ENCODE measurements around the gene PLAGL2.

The PLAGL2 gene

GRCh38 chr20:32205110-32205842 lies 2.3 kb downstream of the PLAGL2 start:
- H3K14ac ChIP-seq (ENCODE audit: low read length in 2 of 2), result no peak overlapping the region
- no peak overlapping the region for H2BK5ac ChIP-seq (ENCODE audit: low read depth, low read length, poor library complexity, severe bottlenecking)
- 94% methylated on average over 4 of the region's 5 CpGs for WGBS
- no peaks in the 10 kb centered on the region for H3K27me3 ChIP-seq (ENCODE audit: control insufficient read depth in 1 of 2, insufficient read depth in 1 of 2, low read length in 2 of 2)
- no peak overlapping the region for H3K23ac ChIP-seq (ENCODE audit: low read length in 2 of 2)
- H2AK5ac ChIP-seq (ENCODE audit: low read length, severe bottlenecking), result no peak overlapping the region
- no peaks in the 10 kb centered on the region for H3K9me3 ChIP-seq (ENCODE audit: control insufficient read depth, low read length)
- H2BK12ac ChIP-seq (ENCODE audit: low read length in 2 of 2), result no peak overlapping the region
- H2BK15ac ChIP-seq (ENCODE audit: low read depth, poor library complexity, severe bottlenecking), result no peak overlapping the region
- no peak overlapping the region for H3K4me3 ChIP-seq (ENCODE audit: insufficient read depth in 1 of 2, low read depth in 1 of 2, low read length in 2 of 2)
- peak; percentile 49 for DNase-seq
- peaks cover 16 to 18% of the 10 kb centered on the region in 2 experiments for H3K36me3 ChIP-seq (ENCODE audit: control insufficient read depth in 1 of 2, insufficient read depth in 2 of 2, low read depth in 1 of 2, low read length in 2 of 2)
- H2AFZ ChIP-seq (ENCODE audit: low read depth, low read length), result no peak overlapping the region
- no peak overlapping the region for H2BK120ac ChIP-seq (ENCODE audit: low read depth, low read length)
- H3K9ac ChIP-seq (ENCODE audit: low read length), result peak overlapping the region; percentile 98
- no peak overlapping the region for H3K4ac ChIP-seq (ENCODE audit: low read depth in 1 of 2, low read length in 2 of 2)
- no peak overlapping the region for H3K4me2 ChIP-seq (ENCODE audit: low read length, poor library complexity, severe bottlenecking)
- no peak overlapping the region for H4K8ac ChIP-seq (ENCODE audit: low read length)
- H3K4me1 ChIP-seq (ENCODE audit: control insufficient read depth, insufficient read depth, low read depth, low read length), result peaks cover 25% of the 10 kb centered on the region
- H3K18ac ChIP-seq (ENCODE audit: low read depth in 1 of 2, low read length in 2 of 2), result no peak overlapping the region
- H3K27ac ChIP-seq (ENCODE audit: low read length, poor library complexity, severe bottlenecking), result no peak overlapping the region
- no peak overlapping the region for H4K91ac ChIP-seq (ENCODE audit: low read length)
- H3K79me1 ChIP-seq (replicated peaks; ENCODE audit: low read length, poor library complexity, severe bottlenecking), result peaks cover 65% of the 10 kb centered on the region

DNA sequence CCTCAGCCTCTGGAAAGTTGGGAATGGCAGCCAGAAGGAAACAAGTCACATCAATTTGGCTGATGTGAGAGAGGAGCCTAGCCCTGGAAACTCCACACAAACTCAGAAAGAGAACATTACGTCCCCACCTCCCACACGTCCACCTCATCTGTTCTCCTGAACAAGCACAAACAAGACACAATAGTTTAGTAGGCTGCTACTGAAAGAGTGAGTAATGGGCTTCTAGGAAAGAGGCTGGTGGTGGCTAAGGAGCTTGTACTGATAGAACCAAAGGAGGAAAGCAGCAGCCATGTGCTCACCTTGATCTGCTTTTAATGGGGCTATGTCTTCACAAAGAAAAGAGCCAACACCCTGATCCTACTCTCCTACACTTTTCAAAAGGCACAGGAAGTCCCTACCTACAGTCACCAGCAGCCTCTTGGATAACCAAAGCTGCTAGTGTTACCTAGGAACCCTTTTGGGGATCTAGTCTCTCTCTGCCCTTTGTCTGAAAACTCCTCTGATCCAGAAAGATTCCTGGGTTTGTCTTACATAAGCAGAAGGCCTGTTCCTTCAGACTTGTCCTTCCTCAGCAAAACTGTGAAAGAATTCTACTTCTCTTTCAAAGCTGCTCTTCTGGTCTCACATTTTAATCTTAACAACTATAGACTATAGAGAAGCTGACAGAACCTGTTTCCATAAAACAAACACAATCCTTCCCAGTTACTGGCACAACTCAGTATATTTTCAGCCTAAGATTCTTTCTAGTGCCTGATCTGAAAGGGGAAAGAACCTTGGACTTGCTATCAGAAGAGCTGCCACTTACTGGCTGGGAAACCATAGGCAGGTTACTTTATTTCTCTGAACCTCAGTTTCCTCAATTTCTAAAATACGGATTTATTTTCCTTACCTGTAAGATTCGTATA lies 3.1 kb downstream of the PLAGL2 start:
- Histone ChIP-seq H3K14ac (ENCODE audit: low read length in 2 of 2) (no peak overlapping the region), H2BK120ac (ENCODE audit: low read depth, low read length) (no peak overlapping the region), H2BK12ac (ENCODE audit: low read length in 2 of 2) (no peak overlapping the region), H4K91ac (ENCODE audit: low read length) (no peak overlapping the region), H3K23ac (ENCODE audit: low read length in 2 of 2) (no peak overlapping the region), H3K27ac (ENCODE audit: low read length, poor library complexity, severe bottlenecking) (no peak overlapping the region), H2AK5ac (ENCODE audit: low read length, severe bottlenecking) (no peak overlapping the region), H2AFZ (ENCODE audit: low read depth, low read length) (no peak overlapping the region), H3K4me1 (ENCODE audit: control insufficient read depth, insufficient read depth, low read depth, low read length) (peaks cover 23% of the 10 kb centered on the region), H3K18ac (ENCODE audit: low read depth in 1 of 2, low read length in 2 of 2) (no peak overlapping the region), H3K4ac (ENCODE audit: low read depth in 1 of 2, low read length in 2 of 2) (no peak overlapping the region), H3K79me1 (replicated peaks; ENCODE audit: low read length, poor library complexity, severe bottlenecking) (peaks cover 62% of the 10 kb centered on the region), H3K36me3 (ENCODE audit: control insufficient read depth in 1 of 2, insufficient read depth in 2 of 2, low read depth in 1 of 2, low read length in 2 of 2) (peaks cover 17 to 18% of the 10 kb centered on the region in 2 experiments), H3K9ac (ENCODE audit: low read length) (peak overlapping the region; percentile 98), H3K9me3 (ENCODE audit: control insufficient read depth, low read length) (no peaks in the 10 kb centered on the region), H2BK15ac (ENCODE audit: low read depth, poor library complexity, severe bottlenecking) (no peak overlapping the region), H3K4me3 (ENCODE audit: insufficient read depth in 1 of 2, low read depth in 1 of 2, low read length in 2 of 2) (no peak overlapping the region), H4K8ac (ENCODE audit: low read length) (no peak overlapping the region), H3K27me3 (ENCODE audit: control insufficient read depth in 1 of 2, insufficient read depth in 1 of 2, low read length in 2 of 2) (no peaks in the 10 kb centered on the region), H2BK5ac (ENCODE audit: low read depth, low read length, poor library complexity, severe bottlenecking) (no peak overlapping the region), H3K4me2 (ENCODE audit: low read length, poor library complexity, severe bottlenecking) (no peak overlapping the region)
- no peak for DNase-seq
- 100% methylated on average over 2 of the region's 4 CpGs for WGBS

GRCh38 chr20:32203356-32204204 lies 4.0 kb downstream of the PLAGL2 start:
- H3K18ac ChIP-seq (ENCODE audit: low read depth in 1 of 2, low read length in 2 of 2), result no peak overlapping the region
- no peak overlapping the region for H3K27ac ChIP-seq (ENCODE audit: low read length, poor library complexity, severe bottlenecking)
- 91% methylated on average over 11 of the region's 11 CpGs for WGBS
- no peak overlapping the region for H3K4me2 ChIP-seq (ENCODE audit: low read length, poor library complexity, severe bottlenecking)
- H4K8ac ChIP-seq (ENCODE audit: low read length), result no peak overlapping the region
- no peak overlapping the region for H2BK15ac ChIP-seq (ENCODE audit: low read depth, poor library complexity, severe bottlenecking)
- H3K9me3 ChIP-seq (ENCODE audit: control insufficient read depth, low read length), result no peaks in the 10 kb centered on the region
- no peak overlapping the region for H4K91ac ChIP-seq (ENCODE audit: low read length)
- no peak overlapping the region for H3K23ac ChIP-seq (ENCODE audit: low read length in 2 of 2)
- no peaks in the 10 kb centered on the region for H3K27me3 ChIP-seq (ENCODE audit: control insufficient read depth in 1 of 2, insufficient read depth in 1 of 2, low read length in 2 of 2)
- H2AFZ ChIP-seq (ENCODE audit: low read depth, low read length), result no peak overlapping the region
- no peak overlapping the region for H3K14ac ChIP-seq (ENCODE audit: low read length in 2 of 2)
- peaks cover 19% of the 10 kb centered on the region for H3K4me1 ChIP-seq (ENCODE audit: control insufficient read depth, insufficient read depth, low read depth, low read length)
- H3K4ac ChIP-seq (ENCODE audit: low read depth in 1 of 2, low read length in 2 of 2), result no peak overlapping the region
- no peak overlapping the region for H2BK120ac ChIP-seq (ENCODE audit: low read depth, low read length)
- H3K36me3 ChIP-seq (ENCODE audit: control insufficient read depth in 1 of 2, insufficient read depth in 2 of 2, low read depth in 1 of 2, low read length in 2 of 2), result peaks cover 25 to 27% of the 10 kb centered on the region in 2 experiments
- no peak overlapping the region for H2AK5ac ChIP-seq (ENCODE audit: low read length, severe bottlenecking)
- DNase-seq, result no peak
- no peak overlapping the region for H3K9ac ChIP-seq (ENCODE audit: low read length)
- H2BK5ac ChIP-seq (ENCODE audit: low read depth, low read length, poor library complexity, severe bottlenecking), result no peak overlapping the region
- H3K4me3 ChIP-seq (ENCODE audit: insufficient read depth in 1 of 2, low read depth in 1 of 2, low read length in 2 of 2), result no peak overlapping the region
- peaks cover 62% of the 10 kb centered on the region for H3K79me1 ChIP-seq (replicated peaks; ENCODE audit: low read length, poor library complexity, severe bottlenecking)
- no peak overlapping the region for H2BK12ac ChIP-seq (ENCODE audit: low read length in 2 of 2)

Measured in mesenchymal stem cell (in vitro differentiated cells and primary cell).